ENCODE results near the gene PGAP3.
"Not testable (repeated sequence)": the region's sequence is repeated elsewhere in the genome, so short reads cannot be mapped to it uniquely, and the experiment has no call there.

Gene PGAP3, protein sequence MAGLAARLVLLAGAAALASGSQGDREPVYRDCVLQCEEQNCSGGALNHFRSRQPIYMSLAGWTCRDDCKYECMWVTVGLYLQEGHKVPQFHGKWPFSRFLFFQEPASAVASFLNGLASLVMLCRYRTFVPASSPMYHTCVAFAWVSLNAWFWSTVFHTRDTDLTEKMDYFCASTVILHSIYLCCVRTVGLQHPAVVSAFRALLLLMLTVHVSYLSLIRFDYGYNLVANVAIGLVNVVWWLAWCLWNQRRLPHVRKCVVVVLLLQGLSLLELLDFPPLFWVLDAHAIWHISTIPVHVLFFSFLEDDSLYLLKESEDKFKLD

GRCh38 chr17:39687546-39688474 lies at the start of gene PGAP3:
TSS of gene PGAP3 (minus strand) at chr17:39688057. CDS start at chr17:39688014, 43 bp downstream.
- DNase-seq (ENCODE audit: low read depth) = peak; percentile 86

GRCh38 chr17:39737206-39737759 lies 49.4 kb upstream of the PGAP3 start:
- DNase-seq (ENCODE audit: low read depth) = no peak

DNA sequence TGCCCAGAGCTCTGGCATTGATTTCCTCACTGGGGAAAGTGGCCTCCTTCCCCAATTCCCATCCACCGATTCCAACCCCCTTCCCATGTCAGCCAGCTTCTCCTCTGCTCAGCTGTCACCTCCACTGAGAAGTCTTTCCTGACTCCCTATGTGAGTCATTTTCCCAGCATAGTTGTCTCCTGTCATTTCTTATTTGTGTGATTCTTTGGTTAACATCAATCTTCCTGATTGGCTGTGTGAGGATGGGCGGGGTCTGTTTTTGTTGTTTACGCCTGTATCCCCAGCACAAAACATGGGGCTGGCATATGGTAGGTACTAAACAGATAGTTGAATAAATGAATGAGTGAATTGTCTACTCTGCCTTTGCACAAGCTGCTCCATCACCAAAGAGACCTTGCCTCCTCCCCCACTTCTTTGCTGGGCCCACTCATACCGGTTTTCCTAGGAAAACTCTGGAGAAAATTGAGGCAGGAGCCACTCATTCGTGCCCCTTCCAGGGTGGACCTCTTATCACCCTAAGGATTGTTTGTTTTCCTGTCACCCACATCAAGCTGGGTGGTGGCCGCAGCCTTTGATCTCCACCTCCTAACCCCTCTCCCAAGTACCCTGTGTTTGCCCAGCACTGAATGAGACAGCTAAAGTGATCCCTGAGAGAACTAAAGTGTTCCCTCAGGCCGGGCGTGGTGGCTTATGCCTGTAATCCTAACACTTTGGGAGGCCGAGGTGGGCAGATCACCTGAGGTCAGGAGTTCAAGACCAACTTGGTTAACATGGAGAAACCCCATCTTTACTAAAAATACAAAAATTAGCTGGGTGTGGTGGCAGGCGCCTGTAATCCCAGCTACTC lies 48.7 kb upstream of the PGAP3 start:
- no peak for DNase-seq (ENCODE audit: low read depth)

DNA sequence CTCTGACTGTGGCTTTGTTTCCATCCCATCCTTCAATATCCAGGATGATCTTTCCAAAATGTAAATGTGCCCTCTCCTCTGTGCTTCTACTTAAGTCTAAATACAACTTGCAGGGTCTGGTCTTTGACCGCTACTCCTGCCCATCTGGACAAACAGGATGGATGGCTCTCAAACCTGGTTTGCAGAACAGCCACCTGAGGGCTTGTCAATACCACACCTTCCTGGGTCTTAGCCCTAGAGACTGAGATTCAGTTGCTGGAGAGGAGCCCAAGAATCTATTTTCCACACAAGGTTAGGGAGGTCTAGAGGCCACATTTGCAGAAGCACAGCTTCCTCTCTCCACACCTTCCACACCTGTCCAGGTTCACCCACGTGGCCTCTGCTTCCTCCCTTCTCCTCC lies 48.0 kb upstream of the PGAP3 start:
- no peak for DNase-seq (ENCODE audit: low read depth)

DNA sequence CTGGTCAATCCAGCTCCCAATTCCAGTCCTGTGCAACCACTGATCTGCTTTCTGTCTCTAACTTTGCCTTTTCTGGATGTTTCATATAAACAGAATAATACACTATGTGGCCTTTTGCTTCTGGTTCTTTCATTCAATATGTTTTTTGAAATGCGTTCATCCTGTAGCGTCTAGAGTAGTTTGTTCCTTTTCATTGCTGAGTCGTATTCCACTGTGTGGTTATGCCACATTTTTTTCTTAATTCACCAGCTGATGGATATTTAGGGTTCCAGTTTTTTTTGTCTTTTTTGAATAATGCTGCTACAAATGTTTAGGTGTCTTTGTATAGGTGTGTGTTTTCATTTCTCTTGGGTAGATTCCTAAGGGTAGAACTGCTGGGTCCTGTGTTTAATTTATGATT lies 44.7 kb upstream of the PGAP3 start:
- DNase-seq (ENCODE audit: low read depth) = no peak

GRCh38 chr17:39730095-39730921 lies 42.5 kb upstream of the PGAP3 start, which contains the start of gene MIEN1:
TSS of gene MIEN1 (minus strand) at chr17:39730532. CDS start at chr17:39730495, 37 bp downstream.
- peak; percentile 70 for DNase-seq (ENCODE audit: low read depth)

DNA sequence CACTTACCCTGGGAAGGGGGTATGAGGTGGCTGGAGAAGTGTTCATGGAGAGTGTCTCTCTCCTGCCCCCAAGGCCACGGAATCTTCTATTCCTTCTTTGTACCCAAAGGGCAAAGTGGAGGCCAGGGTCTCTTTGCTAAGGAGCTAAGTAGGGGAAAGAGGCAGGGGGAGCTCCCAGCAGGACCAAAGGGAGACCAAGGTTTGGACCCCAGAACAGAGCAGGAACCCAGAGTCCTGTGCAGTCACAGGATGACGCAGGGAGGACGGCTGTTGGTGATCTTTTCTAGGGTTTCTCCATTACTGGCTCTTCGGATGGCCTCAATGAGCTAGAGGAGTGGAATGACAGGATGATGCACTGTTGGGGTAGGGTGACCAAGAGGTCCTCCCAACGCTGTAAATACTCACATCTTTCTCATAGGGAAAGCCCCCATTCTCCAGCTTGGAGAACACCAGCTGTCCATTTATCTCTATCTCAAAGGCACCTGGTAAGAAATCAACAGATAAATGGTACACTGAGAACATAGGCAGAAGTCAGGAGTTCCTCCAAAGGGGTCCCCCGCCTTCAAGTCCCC lies 41.5 kb upstream of the PGAP3 start:
- no peak for DNase-seq (ENCODE audit: low read depth)

DNA sequence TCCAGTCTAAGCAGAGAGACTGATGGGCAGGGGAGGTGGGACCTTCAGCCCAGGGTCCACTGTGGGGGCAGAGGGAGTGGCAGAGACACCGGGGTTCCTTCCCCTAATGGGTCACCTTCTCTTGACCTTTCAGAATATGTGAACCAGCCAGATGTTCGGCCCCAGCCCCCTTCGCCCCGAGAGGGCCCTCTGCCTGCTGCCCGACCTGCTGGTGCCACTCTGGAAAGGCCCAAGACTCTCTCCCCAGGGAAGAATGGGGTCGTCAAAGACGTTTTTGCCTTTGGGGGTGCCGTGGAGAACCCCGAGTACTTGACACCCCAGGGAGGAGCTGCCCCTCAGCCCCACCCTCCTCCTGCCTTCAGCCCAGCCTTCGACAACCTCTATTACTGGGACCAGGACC lies 39.7 kb upstream of the PGAP3 start:
- no peak for DNase-seq (ENCODE audit: low read depth)

DNA sequence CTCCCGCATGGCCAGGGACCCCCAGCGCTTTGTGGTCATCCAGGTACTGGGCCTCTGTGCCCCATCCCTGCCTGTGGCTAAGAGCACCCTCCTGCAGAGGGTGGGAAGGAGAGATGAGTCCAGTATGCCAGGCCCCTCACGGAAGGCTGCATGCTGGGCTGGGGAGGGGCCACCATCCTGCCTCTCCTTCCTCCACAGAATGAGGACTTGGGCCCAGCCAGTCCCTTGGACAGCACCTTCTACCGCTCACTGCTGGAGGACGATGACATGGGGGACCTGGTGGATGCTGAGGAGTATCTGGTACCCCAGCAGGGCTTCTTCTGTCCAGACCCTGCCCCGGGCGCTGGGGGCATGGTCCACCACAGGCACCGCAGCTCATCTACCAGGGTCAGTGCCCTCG lies 38.8 kb upstream of the PGAP3 start:
- no peak for DNase-seq (ENCODE audit: low read depth)

- not testable (repeated sequence) for DNase-seq (ENCODE audit: low read depth)
Measured at GRCh38 chr17:39725923-39726322, 38.1 kb upstream of the PGAP3 start.

- DNase-seq (ENCODE audit: low read depth) = no peak
Measured at GRCh38 chr17:39724731-39725130, 36.9 kb upstream of the PGAP3 start.

- no peak for DNase-seq (ENCODE audit: low read depth)
Measured at GRCh38 chr17:39722965-39723848, 35.4 kb upstream of the PGAP3 start.

DNA sequence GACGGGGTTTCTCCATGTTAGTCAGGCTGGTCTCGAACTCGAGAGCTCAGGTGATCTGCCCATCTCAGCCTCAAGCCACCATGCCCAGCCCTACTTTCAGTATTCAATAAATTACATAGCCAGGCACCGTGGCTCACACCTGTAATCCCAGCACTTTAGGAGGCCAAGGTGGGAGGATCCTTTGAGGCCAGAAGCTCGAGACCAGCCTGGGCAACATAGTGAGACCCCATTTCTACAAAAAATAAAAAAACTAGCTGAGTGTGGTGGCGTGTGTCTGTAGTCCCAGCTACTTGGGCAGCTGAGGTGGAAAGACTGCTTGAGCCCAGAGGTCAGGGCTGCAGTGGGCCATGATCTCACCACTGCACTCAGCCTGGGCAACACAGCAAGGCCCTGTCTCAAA lies 34.2 kb upstream of the PGAP3 start:
- DNase-seq (ENCODE audit: low read depth) = no peak

- DNase-seq (ENCODE audit: low read depth) = no peak
Measured at GRCh38 chr17:39719563-39720355, 31.9 kb upstream of the PGAP3 start.

GRCh38 chr17:39717660-39718059 lies 29.8 kb upstream of the PGAP3 start:
- DNase-seq (ENCODE audit: low read depth) = no peak

- no peak for DNase-seq (ENCODE audit: low read depth)
Measured at GRCh38 chr17:39716879-39717536, 29.2 kb upstream of the PGAP3 start.

GRCh38 chr17:39716073-39716818 lies 28.4 kb upstream of the PGAP3 start:
- no peak for DNase-seq (ENCODE audit: low read depth)
